GM20431 (cell line): ENCODE measurements around the gene ELF1.
"Not testable (repeated sequence)": the region's sequence is repeated elsewhere in the genome, so short reads cannot be mapped to it uniquely, and the experiment has no call there.

Experiments
- in situ Hi-C: fragments of 300-500 bp; cut with MseI, MboI; formaldehyde crosslinking; loops from one replicate; pipeline ENCODE4 v1.15.0; 2020; ENCODE audit warnings: low sequenced_read_pairs; ENCODE audit not compliant: unreplicated experiment

The ELF1 gene

GRCh38 chr13:40984668-40985366, 34.3 kb downstream of the ELF1 start:
- in situ Hi-C loops, result no loop called here

- in situ Hi-C loops, result no loop called here
Observed at GRCh38 chr13:40983725-40984667, 35.1 kb downstream of the ELF1 start.

GRCh38 chr13:40983259-40983658, 35.9 kb downstream of the ELF1 start:
- in situ Hi-C loops, result no loop called here

GRCh38 chr13:40982772-40983171, 36.3 kb downstream of the ELF1 start:
- in situ Hi-C loops, result no loop called here

- in situ Hi-C loops, result no loop called here
Observed at GRCh38 chr13:40981949-40982348, 37.2 kb downstream of the ELF1 start.

GRCh38 chr13:40981361-40981760, 37.8 kb downstream of the ELF1 start:
- in situ Hi-C loops, result no loop called here

- in situ Hi-C loops, result no loop called here
Observed at GRCh38 chr13:40980461-40980860, 38.7 kb downstream of the ELF1 start.

GRCh38 chr13:40979232-40979631, 39.9 kb downstream of the ELF1 start:
- in situ Hi-C loops, result no loop called here

GRCh38 chr13:40978109-40978508, 41.0 kb downstream of the ELF1 start:
- in situ Hi-C loops, result not testable (repeated sequence)

GRCh38 chr13:40975441-40975840, 43.7 kb downstream of the ELF1 start:
- in situ Hi-C loops, result no loop called here

GRCh38 chr13:40974460-40975407, 44.4 kb downstream of the ELF1 start:
- in situ Hi-C loops, result no loop called here

GRCh38 chr13:40973409-40973808, 45.7 kb downstream of the ELF1 start:
- in situ Hi-C loops, result no loop called here

GRCh38 chr13:40971321-40971720, 47.8 kb downstream of the ELF1 start:
- in situ Hi-C loops, result no loop called here

GRCh38 chr13:40970803-40971202, 48.3 kb downstream of the ELF1 start:
- in situ Hi-C loops, result no loop called here

GRCh38 chr13:40969169-40969901, 49.8 kb downstream of the ELF1 start:
- in situ Hi-C loops, result no loop called here

- in situ Hi-C loops, result no loop called here
Observed at GRCh38 chr13:40968416-40969000, 50.6 kb downstream of the ELF1 start.

GRCh38 chr13:40966298-40966697, 52.8 kb downstream of the ELF1 start:
- in situ Hi-C loops, result no loop called here

- in situ Hi-C loops, result no loop called here
Observed at GRCh38 chr13:40963927-40964326, 55.2 kb downstream of the ELF1 start.

GRCh38 chr13:40961826-40962225, 57.3 kb downstream of the ELF1 start:
- in situ Hi-C loops, result no loop called here
